ENCODE measurements around the gene SLIT3.

Gene SLIT3

DNA sequence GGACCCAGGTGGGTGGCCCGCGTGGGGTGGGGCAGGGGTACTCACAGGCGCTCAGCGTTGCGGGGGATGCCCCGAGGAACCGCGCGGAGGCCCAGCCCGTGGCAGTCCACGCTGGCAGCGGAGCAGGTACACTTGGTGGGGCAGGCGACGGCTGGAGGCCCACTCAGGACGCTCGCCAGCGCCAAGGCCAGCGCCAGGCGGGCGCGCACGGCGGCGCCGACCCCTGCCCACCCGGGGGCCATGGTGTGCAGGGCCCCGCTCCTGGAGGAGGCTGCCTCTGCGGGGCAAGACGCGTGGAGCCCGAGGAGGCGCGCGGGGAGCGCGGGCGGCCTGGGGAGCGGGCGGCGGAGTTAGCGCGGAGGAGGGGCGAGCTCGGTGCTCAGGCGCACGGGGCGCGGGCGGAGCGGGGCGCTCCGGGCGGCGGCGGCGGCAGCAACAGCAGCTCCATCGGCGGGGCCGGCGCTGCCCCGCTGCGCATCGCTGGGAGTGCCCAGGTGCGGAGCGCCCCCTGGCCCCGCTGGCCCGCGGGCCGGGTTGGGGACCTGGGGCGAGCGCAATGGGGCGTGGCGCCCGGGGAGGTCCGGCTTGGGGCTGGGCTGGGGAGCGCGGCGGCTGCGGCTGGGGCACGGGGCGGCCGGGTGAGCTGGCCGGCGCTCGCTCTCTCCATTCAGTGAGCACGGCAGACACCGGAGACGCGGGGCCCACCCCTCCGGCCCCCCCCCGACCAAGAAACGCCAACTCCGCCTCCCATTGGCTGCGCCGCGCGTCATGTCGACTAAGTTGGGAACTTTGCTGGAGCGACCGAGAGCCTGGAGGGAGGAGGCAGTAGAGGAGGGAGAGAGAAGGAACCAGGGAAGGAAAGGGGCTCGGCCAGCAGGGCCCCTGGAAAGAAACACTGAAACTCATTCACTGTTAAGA, at the start of gene SLIT3:
Gene SLIT3 (minus strand): TSS at position 672 of the 918 bp plus-strand sequence. CDS start 430 bp downstream, at position 242.
- no peak for DNase-seq

DNA sequence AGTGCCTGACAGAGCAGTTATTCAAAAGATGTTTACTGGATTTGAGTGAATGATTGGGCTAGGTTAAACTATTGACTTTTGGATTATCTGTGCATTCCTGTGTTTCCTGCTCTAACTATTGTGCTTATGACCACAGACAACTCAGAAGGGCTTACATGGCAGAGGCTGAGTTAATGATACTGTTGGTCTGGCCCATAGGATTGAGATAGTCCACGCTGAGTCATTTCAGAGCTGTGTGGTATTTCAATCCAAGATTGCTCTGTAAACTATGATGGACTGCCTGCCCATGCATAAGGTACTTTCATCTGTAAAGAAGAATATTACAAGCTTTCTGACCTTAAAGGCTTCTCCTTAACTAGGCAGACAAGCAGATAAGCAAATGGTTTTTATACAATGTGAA, 49.1 kb upstream of the SLIT3 start:
- DNase-seq = no peak

- no peak for DNase-seq
Measured at GRCh38 chr5:169347786-169348185, 46.8 kb upstream of the SLIT3 start.

DNA sequence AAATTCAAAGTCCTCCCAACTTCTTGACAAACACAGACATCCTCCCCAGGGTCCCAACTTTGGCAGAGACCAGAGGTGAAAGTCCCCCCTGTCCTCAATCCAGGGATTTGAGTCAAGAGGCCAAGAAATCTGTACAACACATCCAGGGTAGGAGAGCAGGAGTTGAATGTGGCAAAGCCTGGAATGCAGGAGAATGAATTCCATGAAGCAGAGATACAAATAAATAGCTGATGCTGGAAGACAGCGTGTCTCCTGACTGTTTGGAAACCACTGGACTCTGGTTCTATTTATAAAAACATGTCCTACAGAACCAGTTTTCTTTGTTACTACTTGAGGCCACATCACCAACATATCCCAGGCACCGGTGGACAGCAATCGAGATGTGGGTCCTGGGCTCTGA, 43.7 kb upstream of the SLIT3 start:
- DNase-seq = no peak

- no peak for DNase-seq
Measured at GRCh38 chr5:169343766-169344165, 42.8 kb upstream of the SLIT3 start.

- DNase-seq = no peak
Measured at GRCh38 chr5:169341556-169341955, 40.6 kb upstream of the SLIT3 start.

DNA sequence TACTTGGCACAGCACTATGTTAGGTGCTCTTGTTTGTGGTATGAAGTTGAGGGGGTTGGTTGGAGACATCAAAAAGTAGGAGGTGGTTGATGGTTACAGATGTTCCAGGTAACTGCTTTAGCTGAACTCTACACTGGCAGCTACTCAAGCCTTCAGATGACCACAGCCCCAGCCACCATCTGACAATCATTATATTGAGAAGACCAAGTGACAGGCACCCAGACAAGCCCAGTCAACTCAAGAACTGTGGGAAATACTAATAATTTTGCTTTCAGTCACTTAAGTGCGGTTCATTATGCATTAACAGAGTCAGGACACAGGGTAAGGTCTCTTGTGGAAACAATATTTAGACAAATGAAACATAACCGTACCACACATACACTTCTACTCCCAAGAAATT, 38.9 kb upstream of the SLIT3 start:
- no peak for DNase-seq

DNA sequence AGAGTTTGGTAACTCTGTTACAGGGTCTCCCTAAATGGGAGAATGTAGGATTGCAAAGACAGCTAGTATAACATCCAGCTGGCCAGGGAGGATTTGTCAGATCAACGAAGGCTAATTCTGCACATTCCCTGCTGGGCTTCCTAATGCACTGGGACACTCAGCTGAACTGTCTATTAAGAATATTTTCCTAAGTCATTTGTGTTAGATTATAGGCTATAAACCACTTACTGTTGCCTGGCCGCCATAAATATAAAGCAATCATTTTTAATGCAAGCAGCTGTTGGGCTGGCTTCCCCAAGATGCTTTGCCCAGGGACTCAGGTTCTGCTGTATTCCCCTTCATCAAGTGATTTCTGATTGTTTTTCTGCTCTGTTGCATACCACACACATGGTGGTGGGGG, 35.3 kb upstream of the SLIT3 start:
- no peak for DNase-seq

DNA sequence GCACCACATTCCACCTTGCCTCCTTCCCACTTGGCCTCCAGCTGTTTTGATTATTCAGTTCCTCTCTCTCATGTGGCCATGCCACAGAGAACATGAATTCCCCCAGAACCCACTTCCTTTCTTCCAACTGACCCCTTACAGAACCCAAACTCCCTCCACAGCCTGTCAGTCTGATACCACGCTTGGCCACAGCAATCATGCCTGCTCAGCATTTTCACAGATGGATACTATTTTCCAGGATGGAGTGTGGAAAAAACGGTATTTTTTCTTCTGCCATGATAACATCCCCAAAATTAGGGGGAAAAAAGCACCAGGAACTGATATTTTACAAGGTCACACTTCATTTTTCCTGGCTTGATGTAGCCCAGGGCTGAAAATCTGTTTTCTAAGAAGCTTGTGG, 34.9 kb upstream of the SLIT3 start:
- no peak for DNase-seq

GRCh38 chr5:169333518-169333917, 32.6 kb upstream of the SLIT3 start:
- no peak for DNase-seq

- DNase-seq = no peak
Measured at GRCh38 chr5:169331292-169331852, 30.4 kb upstream of the SLIT3 start.

DNA sequence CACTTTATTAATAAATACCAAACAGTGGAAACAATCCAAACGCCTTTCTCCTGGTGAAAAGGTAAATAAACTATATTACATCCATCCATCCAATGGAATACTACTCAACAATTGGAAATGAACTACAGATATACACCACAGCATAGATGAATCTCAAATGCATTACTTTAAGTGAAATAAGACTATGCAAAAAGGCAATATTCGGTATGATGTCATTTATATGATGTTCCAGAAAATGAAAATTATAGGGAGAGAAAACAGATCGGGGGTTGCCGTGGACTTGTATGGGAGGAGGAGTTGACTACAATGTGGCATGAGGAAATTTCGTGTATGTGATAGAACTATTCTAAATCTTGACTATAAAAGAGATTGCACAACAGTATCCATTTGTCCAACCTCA, 27.5 kb upstream of the SLIT3 start:
- DNase-seq = no peak

- DNase-seq = no peak
Measured at GRCh38 chr5:169325273-169325672, 24.3 kb upstream of the SLIT3 start.

- DNase-seq = no peak
Measured at GRCh38 chr5:169318556-169318955, 17.6 kb upstream of the SLIT3 start.

DNA sequence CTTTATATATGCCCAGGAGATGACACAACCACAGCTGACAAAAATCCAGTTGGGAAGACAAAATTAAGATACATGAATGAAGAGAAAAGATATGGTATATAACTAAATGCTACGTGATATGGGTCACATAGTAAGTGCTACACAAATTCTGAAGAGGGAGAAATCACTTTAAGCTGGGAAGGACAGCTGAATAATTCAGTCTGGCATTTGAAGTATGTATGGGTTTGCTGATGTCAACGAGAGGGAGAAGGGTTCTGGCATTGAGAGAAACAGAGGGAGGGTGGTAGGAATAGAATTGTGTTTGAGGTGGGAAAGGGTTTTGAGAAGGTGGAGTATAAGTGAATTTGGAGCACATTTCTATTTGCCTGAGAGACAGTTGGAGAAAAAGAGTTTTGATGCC, 6.7 kb upstream of the SLIT3 start:
- no peak for DNase-seq

DNA sequence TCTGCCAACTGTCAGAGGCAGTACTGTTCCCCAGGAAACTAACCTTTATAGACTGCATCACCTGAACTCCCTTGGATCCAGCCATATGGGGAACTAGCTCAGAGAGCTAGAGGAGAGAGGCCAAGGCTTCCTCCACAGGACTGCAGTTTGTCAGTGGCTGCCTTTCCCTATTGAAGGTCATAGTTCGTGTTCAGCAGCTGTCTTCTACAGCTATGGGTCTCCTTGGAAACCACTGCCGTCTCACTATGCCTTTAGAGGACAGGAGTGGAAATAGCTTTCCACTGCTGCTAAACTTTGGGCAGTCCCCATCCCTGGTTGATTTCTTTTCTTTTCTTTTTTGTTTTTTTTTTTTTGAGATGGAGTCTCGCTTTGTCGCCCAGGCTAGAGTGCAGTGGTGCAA, 4.4 kb upstream of the SLIT3 start:
- DNase-seq = no peak

DNA sequence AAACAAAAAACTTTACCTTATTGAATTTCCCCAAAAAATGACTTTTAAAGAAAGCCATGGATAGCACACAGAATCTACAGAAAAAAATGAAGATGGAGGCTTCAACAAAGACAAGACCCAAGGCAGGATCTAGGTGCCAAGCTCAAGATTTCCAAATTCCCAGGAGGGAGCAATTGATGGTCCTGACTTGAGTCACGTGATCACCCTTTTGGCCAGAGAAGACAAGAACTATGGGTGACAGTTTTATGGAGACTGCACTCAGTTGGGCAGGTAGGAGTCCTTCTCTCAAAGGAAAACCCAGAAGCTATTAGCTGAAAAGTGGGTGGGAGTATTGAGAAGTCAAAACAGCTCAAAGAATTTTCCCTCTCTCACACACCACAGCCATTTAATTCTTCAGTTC, 3.2 kb upstream of the SLIT3 start:
- DNase-seq = no peak

DNA sequence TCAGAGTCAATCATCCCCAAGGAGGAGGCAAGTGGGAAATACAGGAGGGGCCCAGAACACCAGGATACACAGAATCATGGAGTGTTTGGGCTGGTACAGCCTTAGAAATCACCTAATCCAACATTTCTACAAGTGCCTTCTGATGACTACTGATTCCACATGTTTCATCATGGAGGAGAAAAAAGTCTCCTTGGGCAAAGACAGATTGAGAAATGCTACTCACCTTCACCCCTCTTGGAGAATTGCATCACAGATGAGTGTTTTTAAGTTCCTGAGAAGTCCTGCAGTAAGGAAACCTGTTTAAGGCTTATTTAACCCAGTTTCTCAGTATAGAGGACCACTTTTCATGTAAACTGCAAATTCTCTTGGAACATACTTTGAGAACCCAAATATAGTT, 2.2 kb upstream of the SLIT3 start:
- DNase-seq = no peak

DNA sequence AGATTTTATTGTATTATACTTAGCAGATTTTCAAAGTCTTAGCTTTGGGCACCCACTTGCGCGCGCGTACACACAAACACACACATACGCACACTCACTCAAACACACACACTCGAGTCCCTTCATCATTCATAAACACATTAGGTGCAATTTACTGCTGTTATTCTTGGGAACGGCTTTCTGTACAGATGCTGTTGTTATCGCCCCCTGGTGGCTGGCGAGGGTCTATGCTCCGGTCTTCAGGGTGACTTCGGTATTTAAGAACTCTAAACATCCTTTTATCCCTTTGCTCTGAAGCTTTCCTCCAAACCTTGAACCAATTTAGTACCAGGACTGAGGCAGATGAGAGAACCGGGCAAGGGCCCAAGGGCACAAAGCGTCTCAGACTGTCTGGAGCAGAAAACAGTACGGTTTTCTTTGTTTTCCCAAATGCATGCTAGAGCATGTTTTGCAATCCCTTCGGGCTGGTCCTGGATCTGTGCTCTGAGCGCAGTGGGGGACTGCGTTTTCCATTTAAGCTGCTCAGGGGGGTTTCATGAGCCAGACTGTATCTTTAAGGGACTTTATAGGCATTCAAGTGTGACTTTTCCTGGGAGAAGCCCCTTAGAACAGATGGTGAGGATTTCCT, 1.7 kb upstream of the SLIT3 start:
- peak; percentile 72 for DNase-seq

- DNase-seq = no peak
Measured at GRCh38 chr5:169301986-169302385, 1.0 kb upstream of the SLIT3 start.

- no peak for DNase-seq
Measured at GRCh38 chr5:169301386-169301934, 521 bp upstream of the SLIT3 start.

DNA sequence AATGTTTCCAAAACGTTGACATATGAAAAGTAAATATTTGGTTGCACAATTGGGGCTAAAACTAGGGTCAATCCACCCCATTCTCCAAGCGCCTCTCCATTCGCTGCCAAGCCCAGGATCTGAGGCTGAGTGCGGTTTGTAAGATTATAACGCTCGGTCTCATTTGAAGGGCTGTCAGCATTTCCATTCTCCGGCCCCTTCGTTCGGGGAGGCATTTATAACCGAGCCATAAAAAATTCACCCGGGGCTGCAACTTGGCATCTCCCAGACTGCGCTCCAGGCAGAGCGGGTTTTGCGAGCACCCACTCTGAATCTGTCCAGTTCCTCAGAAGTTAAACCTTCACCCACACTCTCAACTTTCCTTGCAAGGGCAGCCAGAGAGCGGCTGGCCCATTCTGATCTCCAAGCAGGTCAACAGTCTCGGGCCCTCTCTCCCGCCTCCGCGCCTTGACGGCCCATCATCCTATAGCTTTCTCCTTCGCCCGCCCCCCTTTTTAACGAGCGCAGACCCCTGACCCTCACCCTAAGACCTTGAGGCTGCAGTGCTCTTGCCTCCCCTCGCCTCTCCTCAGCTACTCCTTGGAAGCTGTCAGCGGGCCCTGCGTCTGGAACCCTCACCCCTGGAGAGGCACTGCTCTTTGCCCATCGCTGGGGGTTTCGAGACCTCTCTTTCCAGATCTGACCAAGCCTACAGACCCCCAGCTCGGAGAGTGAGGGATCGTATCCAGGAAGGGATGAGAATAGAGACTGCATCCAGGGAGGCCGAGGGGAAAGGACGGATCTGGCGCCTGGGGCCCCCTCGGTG, 1.1 kb downstream of the SLIT3 start:
- no peak for DNase-seq

DNA sequence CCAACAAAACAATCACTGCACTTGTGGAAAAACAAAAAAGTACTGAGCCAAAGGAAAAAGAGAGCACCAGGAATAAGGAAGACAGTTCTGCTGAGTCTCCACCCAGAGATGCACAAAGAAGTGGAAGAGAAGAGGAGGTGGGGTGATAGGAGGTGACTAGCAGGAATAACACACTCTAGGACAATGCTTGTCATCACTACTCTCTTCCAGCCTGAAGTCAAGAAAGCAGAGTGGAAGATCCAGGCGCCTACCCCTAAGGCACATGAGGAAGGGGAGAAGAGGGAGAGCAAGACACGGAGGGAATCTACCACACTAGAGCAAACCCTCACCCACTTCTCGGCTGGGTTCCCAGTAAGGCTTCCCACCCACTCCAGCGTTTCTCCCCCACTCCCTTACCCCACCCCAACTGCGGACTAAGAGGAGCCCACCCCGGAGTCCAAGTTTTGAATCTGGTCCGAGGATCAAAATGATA, 1.7 kb downstream of the SLIT3 start:
- no peak for DNase-seq

Measured in activated CD8-positive, alpha-beta memory T cell treated with anti-CD3 and anti-CD28 coated beads for 24 hours (primary cell).